Measurements from ENCODE around the gene OXCT1. TPM values are rescaled to one million over a fixed set of nuclear protein-coding genes. Genes with fewer than 3 reads are reported as not detected.

The OXCT1 gene
- 1 to 10 TPM; 1.8 to 5.4 (median 3.0) TPM for total RNA-seq
- 1 to 10 TPM; 2.1 to 8.2 TPM for polyA plus RNA-seq

GRCh38 chr5:41869724-41870626, at the start of gene OXCT1:
OXCT1 (minus strand) TSS chr5:41870425; CDS start chr5:41870358, 67 bp downstream.
- no peaks in the 10 kb centered on the region for H3K27me3 ChIP-seq
- intact Hi-C loops (cut with DNase I) = no loop called here
- DNase-seq (peak; percentile 51 to 84 (median 63)), ATAC-seq (peak; percentile 81 to 88 (median 84)), FAIRE-seq (no peak)
- peak within 1 kb of the TSS; percentile 51 to 70 (median 57) for H3K4me3 ChIP-seq
- no peak for TF ChIP-seq CTCF (IDR thresholded peaks at IDR 0.05)
- 0 to 1% methylated on average over 67 to 82 of the region's 82 CpGs for WGBS, 2 donors
- H3K4me1 ChIP-seq = peaks cover 0 to 4% (median 0%) of the 10 kb centered on the region in 3 donors
- H3K27ac ChIP-seq = peak within 1 kb of the TSS; percentile 31 to 62 (median 51)
- H3K36me3 ChIP-seq = no peaks in the 10 kb centered on the region
- no peaks in the 10 kb centered on the region for H3K9me3 ChIP-seq

GRCh38 chr5:41918105-41918504, 47.9 kb upstream of the OXCT1 start:
- H3K9me3 ChIP-seq = no peaks in the 10 kb centered on the region
- no peaks in the 10 kb centered on the region for H3K27me3 ChIP-seq
- peaks cover 0 to 30% (median 0%) of the 10 kb centered on the region in 3 donors for H3K36me3 ChIP-seq
- ATAC-seq (no peak), FAIRE-seq (no peak), DNase-seq (no peak)
- intact Hi-C loops (cut with DNase I) = no loop called here
- H3K27ac ChIP-seq = no peak overlapping the region
- no peak overlapping the region for H3K4me3 ChIP-seq
- TF ChIP-seq CTCF (IDR thresholded peaks at IDR 0.05) = no peak
- WGBS, 2 donors = 89 to 94% methylated on average over 2 of the region's 2 CpGs
- H3K4me1 ChIP-seq = no peaks in the 10 kb centered on the region

- TF ChIP-seq CTCF (IDR thresholded peaks at IDR 0.05) = no peak
- peaks cover 0 to 54% (median 6%) of the 10 kb centered on the region in 3 donors for H3K36me3 ChIP-seq
- DNase-seq (no peak), FAIRE-seq (no peak), ATAC-seq (no peak)
- H3K9me3 ChIP-seq = no peaks in the 10 kb centered on the region
- H3K27ac ChIP-seq = no peak overlapping the region
- peaks cover 9 to 12% (median 10%) of the 10 kb centered on the region in 3 donors for H3K4me1 ChIP-seq
- intact Hi-C loops (cut with DNase I) = no loop called here
- H3K27me3 ChIP-seq = no peaks in the 10 kb centered on the region
- WGBS, 2 donors = 87 to 92% methylated on average over 4 of the region's 4 CpGs
- no peak overlapping the region for H3K4me3 ChIP-seq
These were observed 38.3 kb upstream of the OXCT1 start for GRCh38 chr5:41908374-41909079.

DNA sequence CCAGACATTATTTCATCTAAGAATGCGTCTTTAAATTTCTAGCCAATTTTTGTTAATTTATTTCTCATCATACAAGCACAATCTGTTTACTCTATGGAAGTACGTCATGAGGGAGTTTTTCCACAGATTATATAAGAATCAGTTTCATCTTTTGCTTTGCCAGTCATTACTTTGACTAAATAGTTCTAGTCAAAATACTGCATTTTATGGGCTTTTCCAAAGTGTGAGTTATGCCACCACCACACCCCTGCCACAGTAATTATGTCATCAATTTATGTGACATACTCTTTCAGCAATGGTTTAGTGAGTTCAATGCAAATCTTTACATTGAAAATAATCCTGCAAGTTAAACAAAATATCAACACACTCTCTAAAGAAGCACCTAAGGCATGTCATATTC, 35.9 kb upstream of the OXCT1 start:
- H3K36me3 ChIP-seq = peaks cover 0 to 31% (median 4%) of the 10 kb centered on the region in 3 donors
- no peak for FAIRE-seq
- H3K27me3 ChIP-seq = no peaks in the 10 kb centered on the region
- no peaks in the 10 kb centered on the region for H3K9me3 ChIP-seq
- 77 to 86% methylated on average over 2 of the region's 2 CpGs for WGBS, 2 donors
- no peak overlapping the region for H3K27ac ChIP-seq
- H3K4me1 ChIP-seq = peaks cover 9 to 16% (median 10%) of the 10 kb centered on the region in 3 donors
- no peak overlapping the region for H3K4me3 ChIP-seq
- TF ChIP-seq CTCF (IDR thresholded peaks at IDR 0.05) = no peak
- ATAC-seq = no peak
- DNase-seq = no peak
- intact Hi-C loops (cut with DNase I) = no loop called here
